ENCODE data around the gene ST3GAL3. TPM values are rescaled to one million over a fixed set of nuclear protein-coding genes. Genes with fewer than 3 reads are reported as not detected.

ST3GAL3 gene
- total and polyA plus RNA-seq, 2 experiments from 2014 or later: 6.2 to 6.3 TPM

GRCh38 chr1:43934986-43935324 is 227.6 kb downstream of the ST3GAL3 start:
- Histone ChIP-seq H2AFZ (no peak overlapping the region), H3K4me3 (no peak overlapping the region), H3K9me3 (ENCODE audit: low read depth) (no peaks in the 10 kb centered on the region), H3K27me3 (peaks cover 14% of the 10 kb centered on the region), H4K20me1 (ENCODE audit: insufficient read depth, poor library complexity, severe bottlenecking) (no peaks in the 10 kb centered on the region), H3K4me1 (ENCODE audit: insufficient read depth) (peaks cover 25% of the 10 kb centered on the region), H3K79me2 (no peaks in the 10 kb centered on the region), H3K36me3 (replicated peaks; ENCODE audit: insufficient read depth, low read depth) (no peaks in the 10 kb centered on the region), H3K4me2 (no peak overlapping the region), H3K9me2 (replicated peaks; ENCODE audit: insufficient read depth) (no peaks in the 10 kb centered on the region), H3K27ac (no peak overlapping the region)
- TF ChIP-seq EZH2phosphoT487 (IDR thresholded peaks at IDR 0.05; ENCODE audit: low read depth, severe bottlenecking, unreplicated experiment): no peak
- no peak for TF ChIP-seq EZH2 (IDR thresholded peaks at IDR 0.05; ENCODE audit: borderline replicate concordance)
- TF ChIP-seq CTCF (IDR thresholded peaks at IDR 0.05; ENCODE audit: poor library complexity): no peak
- no peak for DNase-seq (ENCODE audit: low spot score)
- 54% methylated on average over 5 of the region's 5 CpGs for WGBS (ENCODE audit: low lambda C conversion rate, missing lambda C conversion rate)

GRCh38 chr1:43935711-43936427 is 228.5 kb downstream of the ST3GAL3 start:
- Histone ChIP-seq H3K27ac (no peak overlapping the region), H3K4me1 (ENCODE audit: insufficient read depth) (peaks cover 25% of the 10 kb centered on the region), H3K36me3 (replicated peaks; ENCODE audit: insufficient read depth, low read depth) (no peaks in the 10 kb centered on the region), H4K20me1 (ENCODE audit: insufficient read depth, poor library complexity, severe bottlenecking) (no peaks in the 10 kb centered on the region), H3K4me3 (no peak overlapping the region), H2AFZ (no peak overlapping the region), H3K79me2 (no peaks in the 10 kb centered on the region), H3K4me2 (peak overlapping the region; percentile 94), H3K9me3 (ENCODE audit: low read depth) (no peaks in the 10 kb centered on the region), H3K27me3 (peaks cover 14% of the 10 kb centered on the region), H3K9me2 (replicated peaks; ENCODE audit: insufficient read depth) (no peaks in the 10 kb centered on the region)
- peak; percentile 35 for DNase-seq (ENCODE audit: low spot score)
- 35% methylated on average over 8 of the region's 48 CpGs for WGBS (ENCODE audit: low lambda C conversion rate, missing lambda C conversion rate)
- no peak for TF ChIP-seq EZH2phosphoT487 (IDR thresholded peaks at IDR 0.05; ENCODE audit: low read depth, severe bottlenecking, unreplicated experiment)
- no peak for TF ChIP-seq CTCF (IDR thresholded peaks at IDR 0.05; ENCODE audit: poor library complexity)
- TF ChIP-seq EZH2 (IDR thresholded peaks at IDR 0.05; ENCODE audit: borderline replicate concordance): no peak

- TF ChIP-seq EZH2phosphoT487 (IDR thresholded peaks at IDR 0.05; ENCODE audit: low read depth, severe bottlenecking, unreplicated experiment) (no peak), CTCF (IDR thresholded peaks at IDR 0.05; ENCODE audit: poor library complexity) (no peak), EZH2 (IDR thresholded peaks at IDR 0.05; ENCODE audit: borderline replicate concordance) (no peak)
- DNase-seq (ENCODE audit: low spot score): peak; percentile 72
- H3K4me2 ChIP-seq: peak overlapping the region; percentile 94
- H3K4me1 ChIP-seq (ENCODE audit: insufficient read depth): peaks cover 25% of the 10 kb centered on the region
- no peaks in the 10 kb centered on the region for H4K20me1 ChIP-seq (ENCODE audit: insufficient read depth, poor library complexity, severe bottlenecking)
- H3K36me3 ChIP-seq (replicated peaks; ENCODE audit: insufficient read depth, low read depth): no peaks in the 10 kb centered on the region
- peak overlapping the region; percentile 26 for H3K4me3 ChIP-seq
- H3K9me2 ChIP-seq (replicated peaks; ENCODE audit: insufficient read depth): no peaks in the 10 kb centered on the region
- H3K27ac ChIP-seq: no peak overlapping the region
- peak overlapping the region; percentile 31 for H2AFZ ChIP-seq
- H3K79me2 ChIP-seq: no peaks in the 10 kb centered on the region
- WGBS (ENCODE audit: low lambda C conversion rate, missing lambda C conversion rate): 17% methylated on average over 29 of the region's 56 CpGs
- H3K9me3 ChIP-seq (ENCODE audit: low read depth): no peaks in the 10 kb centered on the region
- peaks cover 14% of the 10 kb centered on the region for H3K27me3 ChIP-seq
These were observed 229.3 kb downstream of the ST3GAL3 start for GRCh38 chr1:43936431-43937151.

Measured in hepatocyte (in vitro differentiated cells).